HL-60 (cell line): ENCODE measurements around the gene SUCO.

ENCODE experiments used
- DNase-seq, 2 experiments: peaks; one replicate each; pipeline ENCODE4 v3.0.0-alpha.2; 2010 to 2020; ENCODE audit warnings: low read depth in 1 of 2, low spot score in 1 of 2
- H3K27ac ChIP-seq: fragments of 250-450 bp; sonication (Bioruptor Pico); replicated peaks from 2 replicates; pipeline ENCODE4 v1.5.1; 2020; ENCODE audit warnings: mild to moderate bottlenecking, moderate library complexity
- H3K27me3 ChIP-seq: fragments of 250-450 bp; sonication (Bioruptor Pico); 2 replicates; pipeline ENCODE4 v1.5.1; 2021; ENCODE audit warnings: mild to moderate bottlenecking, moderate library complexity; ENCODE audit not compliant: insufficient read depth, poor library complexity, severe bottlenecking
- H3K4me3 ChIP-seq: replicated peaks from 2 replicates; pipeline ENCODE4 v1.5.1; 2011; ENCODE audit warnings: mild to moderate bottlenecking, control low read depth, low read length; ENCODE audit not compliant: insufficient read depth
- GABPA ChIP-seq: IDR thresholded peaks from 2 replicates; pipeline ENCODE4 v1.6.1; 2012; ENCODE audit warnings: low read depth
- POLR2AphosphoS5 ChIP-seq: IDR thresholded peaks from 2 replicates; pipeline ENCODE4 v1.6.1; 2012; ENCODE audit warnings: low read depth
- SPI1 ChIP-seq: IDR thresholded peaks from 2 replicates; pipeline ENCODE4 v1.6.1; 2012; ENCODE audit warnings: low read depth, mild to moderate bottlenecking, borderline replicate concordance
- TF ChIP-seq, protein P1 (sequence below): IDR thresholded peaks from 2 replicates; pipeline ENCODE4 v1.6.1; 2012; ENCODE audit warnings: low read depth; ENCODE audit not compliant: insufficient replicate concordance
- TF ChIP-seq, protein P2 (sequence below): IDR thresholded peaks from one replicate; pipeline ENCODE4 v1.5.1; 2011; ENCODE audit warnings: low read length, control low read depth, inconsistent platforms; ENCODE audit not compliant: insufficient read depth

Gene SUCO

DNA sequence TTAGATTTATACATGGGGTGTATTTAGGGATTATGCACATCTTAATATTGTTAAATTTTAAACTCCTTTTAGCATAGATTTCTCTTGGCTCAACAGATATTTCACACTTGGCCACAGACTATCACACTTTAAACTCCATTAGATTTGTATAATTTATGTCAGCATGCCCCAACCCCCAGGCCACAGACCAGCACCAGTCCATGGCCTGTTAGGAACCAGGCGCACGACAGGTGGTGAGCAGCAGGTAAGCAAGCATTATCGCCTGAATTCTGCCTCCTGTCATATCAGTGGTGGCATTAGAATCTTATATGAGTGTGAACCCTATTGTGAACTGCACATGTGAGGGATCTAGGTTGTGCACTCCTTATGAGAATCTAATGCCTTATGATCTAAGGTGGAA is 34.8 kb downstream of the SUCO start:
- DNase-seq: no peak
- H3K27ac ChIP-seq: no peak overlapping the region
- H3K4me3 ChIP-seq: no peak overlapping the region
- TF ChIP-seq, protein P1, sequence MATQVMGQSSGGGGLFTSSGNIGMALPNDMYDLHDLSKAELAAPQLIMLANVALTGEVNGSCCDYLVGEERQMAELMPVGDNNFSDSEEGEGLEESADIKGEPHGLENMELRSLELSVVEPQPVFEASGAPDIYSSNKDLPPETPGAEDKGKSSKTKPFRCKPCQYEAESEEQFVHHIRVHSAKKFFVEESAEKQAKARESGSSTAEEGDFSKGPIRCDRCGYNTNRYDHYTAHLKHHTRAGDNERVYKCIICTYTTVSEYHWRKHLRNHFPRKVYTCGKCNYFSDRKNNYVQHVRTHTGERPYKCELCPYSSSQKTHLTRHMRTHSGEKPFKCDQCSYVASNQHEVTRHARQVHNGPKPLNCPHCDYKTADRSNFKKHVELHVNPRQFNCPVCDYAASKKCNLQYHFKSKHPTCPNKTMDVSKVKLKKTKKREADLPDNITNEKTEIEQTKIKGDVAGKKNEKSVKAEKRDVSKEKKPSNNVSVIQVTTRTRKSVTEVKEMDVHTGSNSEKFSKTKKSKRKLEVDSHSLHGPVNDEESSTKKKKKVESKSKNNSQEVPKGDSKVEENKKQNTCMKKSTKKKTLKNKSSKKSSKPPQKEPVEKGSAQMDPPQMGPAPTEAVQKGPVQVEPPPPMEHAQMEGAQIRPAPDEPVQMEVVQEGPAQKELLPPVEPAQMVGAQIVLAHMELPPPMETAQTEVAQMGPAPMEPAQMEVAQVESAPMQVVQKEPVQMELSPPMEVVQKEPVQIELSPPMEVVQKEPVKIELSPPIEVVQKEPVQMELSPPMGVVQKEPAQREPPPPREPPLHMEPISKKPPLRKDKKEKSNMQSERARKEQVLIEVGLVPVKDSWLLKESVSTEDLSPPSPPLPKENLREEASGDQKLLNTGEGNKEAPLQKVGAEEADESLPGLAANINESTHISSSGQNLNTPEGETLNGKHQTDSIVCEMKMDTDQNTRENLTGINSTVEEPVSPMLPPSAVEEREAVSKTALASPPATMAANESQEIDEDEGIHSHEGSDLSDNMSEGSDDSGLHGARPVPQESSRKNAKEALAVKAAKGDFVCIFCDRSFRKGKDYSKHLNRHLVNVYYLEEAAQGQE: no peak
- TF ChIP-seq POLR2AphosphoS5 (no peak), SPI1 (no peak), GABPA (no peak)
- TF ChIP-seq, protein P2, sequence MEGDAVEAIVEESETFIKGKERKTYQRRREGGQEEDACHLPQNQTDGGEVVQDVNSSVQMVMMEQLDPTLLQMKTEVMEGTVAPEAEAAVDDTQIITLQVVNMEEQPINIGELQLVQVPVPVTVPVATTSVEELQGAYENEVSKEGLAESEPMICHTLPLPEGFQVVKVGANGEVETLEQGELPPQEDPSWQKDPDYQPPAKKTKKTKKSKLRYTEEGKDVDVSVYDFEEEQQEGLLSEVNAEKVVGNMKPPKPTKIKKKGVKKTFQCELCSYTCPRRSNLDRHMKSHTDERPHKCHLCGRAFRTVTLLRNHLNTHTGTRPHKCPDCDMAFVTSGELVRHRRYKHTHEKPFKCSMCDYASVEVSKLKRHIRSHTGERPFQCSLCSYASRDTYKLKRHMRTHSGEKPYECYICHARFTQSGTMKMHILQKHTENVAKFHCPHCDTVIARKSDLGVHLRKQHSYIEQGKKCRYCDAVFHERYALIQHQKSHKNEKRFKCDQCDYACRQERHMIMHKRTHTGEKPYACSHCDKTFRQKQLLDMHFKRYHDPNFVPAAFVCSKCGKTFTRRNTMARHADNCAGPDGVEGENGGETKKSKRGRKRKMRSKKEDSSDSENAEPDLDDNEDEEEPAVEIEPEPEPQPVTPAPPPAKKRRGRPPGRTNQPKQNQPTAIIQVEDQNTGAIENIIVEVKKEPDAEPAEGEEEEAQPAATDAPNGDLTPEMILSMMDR: no peak
- no peaks in the 10 kb centered on the region for H3K27me3 ChIP-seq

DNA sequence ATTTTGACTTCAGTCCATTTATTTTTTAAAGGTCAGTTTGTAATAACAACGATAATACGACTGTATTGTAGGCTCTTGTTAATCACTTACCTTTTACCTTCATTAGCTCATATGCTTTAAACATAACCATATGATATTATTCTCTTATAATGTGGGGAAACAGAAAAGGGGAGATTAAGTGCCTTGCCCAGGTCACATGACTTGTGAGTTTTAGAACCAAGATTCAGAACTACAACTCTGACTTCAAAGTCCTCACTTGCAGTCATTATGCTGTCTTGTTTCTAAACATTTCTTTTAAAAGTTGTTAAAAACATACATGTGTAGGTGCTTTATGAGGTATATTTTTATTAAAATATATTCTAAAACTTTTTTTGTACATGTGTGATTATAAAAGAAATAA is 41.1 kb downstream of the SUCO start:
- Histone ChIP-seq H3K4me3 (no peak overlapping the region), H3K27ac (no peak overlapping the region), H3K27me3 (no peaks in the 10 kb centered on the region)
- no peak for DNase-seq
- no peak for TF ChIP-seq POLR2AphosphoS5
- TF ChIP-seq, protein P2: no peak
- no peak for TF ChIP-seq GABPA
- TF ChIP-seq SPI1: no peak
- TF ChIP-seq, protein P1: no peak

DNA sequence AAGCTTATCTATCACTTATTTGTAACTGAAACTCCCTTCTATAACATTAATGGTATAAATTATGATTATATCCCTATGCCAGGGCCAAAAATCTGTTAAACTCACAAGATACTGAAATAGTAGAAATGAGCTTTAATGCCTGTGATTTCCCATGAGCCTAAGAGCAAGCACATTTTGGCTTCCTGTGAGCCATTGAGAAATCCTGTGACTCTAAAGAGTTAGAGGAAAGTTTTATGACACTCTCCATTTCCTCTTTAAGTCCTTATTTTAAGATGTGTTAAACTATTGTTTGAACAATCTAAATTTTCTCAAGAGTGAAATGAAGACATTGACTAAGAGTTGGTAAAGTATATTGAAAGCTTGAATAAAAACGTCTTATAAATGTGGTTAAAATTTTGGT is 45.6 kb downstream of the SUCO start:
- DNase-seq: no peak
- no peaks in the 10 kb centered on the region for H3K27me3 ChIP-seq
- H3K27ac ChIP-seq: no peak overlapping the region
- H3K4me3 ChIP-seq: no peak overlapping the region
- TF ChIP-seq GABPA: no peak
- TF ChIP-seq, protein P2: no peak
- TF ChIP-seq POLR2AphosphoS5: no peak
- TF ChIP-seq, protein P1: no peak
- TF ChIP-seq SPI1: no peak
